GM19463 (cell line): ENCODE results near the gene PRSS12.
"Not testable (repeated sequence)": the region's sequence is repeated elsewhere in the genome, so short reads cannot be mapped to it uniquely, and the experiment has no call there.

Source experiments
- ATAC-seq: cut with Tn5 transposase; IDR thresholded peaks from one replicate; pipeline ENCODE4 v1.9.1; 2021; ENCODE audit warnings: mild to moderate bottlenecking, moderate library complexity; ENCODE audit not compliant: unreplicated experiment

Gene PRSS12

GRCh38 chr4:118352843-118353533 is at the start of gene PRSS12:
Gene PRSS12 (minus strand): TSS chr4:118353003. CDS start chr4:118352720, 283 bp downstream.
- peak; percentile 98 for ATAC-seq

- ATAC-seq = no peak
Measured at GRCh38 chr4:118400356-118400755, 47.6 kb upstream of the PRSS12 start.

GRCh38 chr4:118399883-118400282 is 47.1 kb upstream of the PRSS12 start:
- not testable (repeated sequence) for ATAC-seq

GRCh38 chr4:118398226-118399090 is 45.7 kb upstream of the PRSS12 start:
- ATAC-seq = peak; percentile 87

GRCh38 chr4:118397623-118397979 is 44.8 kb upstream of the PRSS12 start:
- ATAC-seq = no peak

- no peak for ATAC-seq
Measured at GRCh38 chr4:118396881-118397622, 44.2 kb upstream of the PRSS12 start.

GRCh38 chr4:118395057-118395644 is 42.3 kb upstream of the PRSS12 start:
- no peak for ATAC-seq

GRCh38 chr4:118392509-118392908 is 39.7 kb upstream of the PRSS12 start:
- not testable (repeated sequence) for ATAC-seq

GRCh38 chr4:118390121-118390520 is 37.3 kb upstream of the PRSS12 start:
- no peak for ATAC-seq

- no peak for ATAC-seq
Measured at GRCh38 chr4:118389721-118390120, 36.9 kb upstream of the PRSS12 start.

GRCh38 chr4:118388606-118389005 is 35.8 kb upstream of the PRSS12 start:
- no peak for ATAC-seq

- no peak for ATAC-seq
Measured at GRCh38 chr4:118381902-118382301, 29.1 kb upstream of the PRSS12 start.

GRCh38 chr4:118373614-118374255 is 20.9 kb upstream of the PRSS12 start:
- no peak for ATAC-seq

- ATAC-seq = no peak
Measured at GRCh38 chr4:118372251-118372650, 19.4 kb upstream of the PRSS12 start.

GRCh38 chr4:118369231-118369630 is 16.4 kb upstream of the PRSS12 start:
- ATAC-seq = no peak

GRCh38 chr4:118367872-118368271 is 15.1 kb upstream of the PRSS12 start:
- ATAC-seq = no peak

- no peak for ATAC-seq
Measured at GRCh38 chr4:118367361-118367760, 14.6 kb upstream of the PRSS12 start.

GRCh38 chr4:118363166-118363565 is 10.4 kb upstream of the PRSS12 start:
- no peak for ATAC-seq

- no peak for ATAC-seq
Measured at GRCh38 chr4:118361192-118361591, 8.4 kb upstream of the PRSS12 start.

- no peak for ATAC-seq
Measured at GRCh38 chr4:118360106-118360505, 7.3 kb upstream of the PRSS12 start.

GRCh38 chr4:118357601-118358000 is 4.8 kb upstream of the PRSS12 start:
- ATAC-seq = no peak
